GM21737 (cell line): ENCODE measurements around the gene LEKR1.
"Not testable (repeated sequence)": the region's sequence is repeated elsewhere in the genome, so short reads cannot be mapped to it uniquely, and the experiment has no call there.

Experiments
- ATAC-seq: cut with Tn5 transposase; IDR thresholded peaks from one replicate; pipeline ENCODE4 v1.9.1; 2021; ENCODE audit warnings: mild to moderate bottlenecking, moderate library complexity; ENCODE audit not compliant: unreplicated experiment

LEKR1 gene

DNA sequence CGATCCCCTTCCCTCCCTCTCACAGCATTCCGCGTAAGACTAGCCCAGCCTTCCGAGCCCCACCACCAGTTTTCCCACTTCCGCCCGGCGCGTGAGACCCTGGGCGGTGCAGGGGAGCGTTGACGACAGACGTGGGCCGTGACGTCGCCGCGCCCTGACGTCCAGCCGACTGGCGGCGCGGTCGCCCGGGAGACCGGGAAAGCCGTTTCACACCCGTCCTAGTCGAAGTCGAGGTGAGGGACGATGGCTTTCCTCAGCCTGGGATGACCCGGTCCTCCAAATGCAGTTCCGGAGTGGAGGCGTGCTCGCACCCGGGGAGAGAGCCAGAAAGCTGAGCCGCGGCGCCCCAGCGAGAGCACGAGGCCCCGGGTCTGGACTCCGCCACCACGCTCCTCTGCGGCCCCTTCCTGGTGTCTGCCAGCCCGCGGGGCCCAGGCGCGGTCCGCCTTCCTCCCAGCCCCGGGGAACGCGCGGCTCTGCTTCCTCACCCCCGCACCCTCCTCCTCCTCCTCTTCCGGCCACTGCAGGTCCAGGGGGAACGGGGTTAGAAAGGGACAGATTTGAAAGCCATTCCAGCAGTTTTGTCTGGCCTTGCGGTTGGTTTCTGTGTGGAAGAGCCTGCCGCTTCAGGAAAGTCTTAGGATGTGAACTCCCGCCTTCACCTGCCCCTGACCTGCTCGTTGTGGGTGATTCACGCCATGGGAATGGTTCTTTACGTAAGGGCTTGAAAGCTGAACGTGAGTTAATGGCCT, at the start of gene LEKR1:
TSS of gene LEKR1 (plus strand) at position 210 of the 752 bp plus-strand sequence. CDS start 2,977 bp downstream, outside the sequence.
- ATAC-seq: peak; percentile 93

DNA sequence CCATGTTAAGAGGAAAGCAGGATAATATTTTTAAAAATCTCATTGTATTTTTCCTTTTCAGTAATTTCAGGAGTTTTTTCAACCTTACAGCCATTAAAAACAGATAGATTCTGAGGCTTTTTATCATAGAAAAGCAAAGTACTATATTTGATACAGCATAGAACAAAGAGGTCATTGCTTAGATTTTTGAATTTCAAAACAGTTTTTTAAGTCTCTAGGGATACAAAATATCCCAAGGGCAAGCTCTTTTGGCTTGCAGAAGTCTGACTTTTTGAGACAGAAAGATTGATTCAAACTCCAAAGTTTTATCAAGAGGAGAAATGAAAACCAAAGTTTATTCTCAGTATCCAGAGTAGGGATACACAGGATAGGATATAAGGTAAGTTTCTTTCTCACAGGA, 49.3 kb upstream of the LEKR1 start:
- ATAC-seq: no peak

DNA sequence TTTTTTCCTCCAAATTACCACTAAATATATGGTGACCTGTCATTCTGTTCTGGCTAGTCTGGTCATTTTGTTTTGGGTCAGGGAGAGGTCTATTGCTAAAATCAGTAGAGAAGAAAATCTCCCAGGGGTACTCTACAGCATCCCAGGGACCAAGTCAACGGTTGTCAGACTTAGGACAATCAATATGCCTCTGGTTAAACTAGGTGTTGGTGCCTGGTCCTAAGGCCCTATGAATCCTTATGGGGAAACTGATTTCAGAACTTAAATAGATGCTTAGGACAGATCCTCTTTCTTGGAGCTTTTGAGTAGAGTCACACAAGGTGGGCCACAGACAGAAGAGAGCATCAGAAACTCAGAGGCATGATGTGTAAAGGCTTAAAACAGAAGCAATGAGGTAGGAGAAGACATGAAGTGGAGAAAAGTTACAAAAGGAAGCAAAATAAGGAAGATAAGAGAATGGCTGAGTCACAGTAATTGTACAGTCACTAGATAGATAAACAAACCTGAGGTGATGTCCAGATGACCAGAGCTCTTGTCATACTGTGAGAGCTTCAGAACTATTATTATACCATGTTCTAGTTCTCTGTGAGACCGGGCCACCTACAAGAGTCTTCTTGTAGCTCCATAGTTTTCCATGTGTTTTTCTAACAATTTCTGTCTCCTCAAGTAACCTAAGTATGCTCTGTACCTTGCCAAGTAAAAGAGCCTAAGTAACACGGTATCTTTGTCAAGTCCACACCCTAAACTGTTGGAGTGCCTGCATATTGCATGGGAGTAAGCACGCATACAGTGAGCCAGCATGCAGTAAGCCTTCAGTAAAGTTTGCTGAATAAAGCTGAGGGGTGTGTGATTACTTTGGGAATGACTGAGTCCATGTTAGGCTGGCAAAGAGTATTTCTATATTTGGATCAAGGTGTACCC, 44.6 kb upstream of the LEKR1 start:
- no peak for ATAC-seq

DNA sequence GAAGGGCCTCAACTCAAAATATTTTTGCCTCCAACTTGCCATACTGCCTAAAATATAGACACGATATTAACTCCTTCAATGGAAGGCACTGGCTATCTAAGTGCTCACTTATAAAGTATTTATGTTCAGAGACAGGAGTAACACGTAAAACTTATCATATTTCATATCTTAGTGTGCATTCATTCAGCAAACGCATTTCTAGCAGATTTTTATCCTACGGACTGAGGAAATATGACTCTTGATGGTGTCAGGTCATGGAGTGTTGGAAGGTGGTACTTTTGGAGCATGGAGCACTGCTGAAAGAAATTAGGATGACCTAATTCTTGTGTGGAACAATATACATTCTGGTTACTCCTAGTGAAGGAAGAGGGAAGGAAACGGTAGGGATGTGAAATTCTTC, 43.8 kb upstream of the LEKR1 start:
- ATAC-seq: no peak

DNA sequence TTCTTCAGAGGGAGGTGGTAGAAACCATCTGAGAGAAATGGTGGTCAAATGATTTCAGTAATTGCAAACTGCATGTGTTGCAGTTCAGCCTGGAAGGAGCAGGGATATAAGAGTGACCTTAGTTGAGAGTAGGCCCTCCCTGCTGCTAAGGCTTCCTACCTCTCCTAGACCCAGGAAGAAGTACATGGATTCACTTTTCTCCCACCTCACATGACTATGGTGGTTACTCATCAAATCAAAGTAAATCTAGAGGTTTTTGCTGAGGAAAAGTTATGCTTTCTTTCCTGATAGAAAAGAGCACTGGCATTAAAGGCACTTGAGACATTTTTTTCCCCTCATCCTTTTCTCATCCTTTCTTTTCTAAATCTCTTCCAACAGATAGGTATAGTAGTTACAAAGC, 43.2 kb upstream of the LEKR1 start:
- no peak for ATAC-seq

DNA sequence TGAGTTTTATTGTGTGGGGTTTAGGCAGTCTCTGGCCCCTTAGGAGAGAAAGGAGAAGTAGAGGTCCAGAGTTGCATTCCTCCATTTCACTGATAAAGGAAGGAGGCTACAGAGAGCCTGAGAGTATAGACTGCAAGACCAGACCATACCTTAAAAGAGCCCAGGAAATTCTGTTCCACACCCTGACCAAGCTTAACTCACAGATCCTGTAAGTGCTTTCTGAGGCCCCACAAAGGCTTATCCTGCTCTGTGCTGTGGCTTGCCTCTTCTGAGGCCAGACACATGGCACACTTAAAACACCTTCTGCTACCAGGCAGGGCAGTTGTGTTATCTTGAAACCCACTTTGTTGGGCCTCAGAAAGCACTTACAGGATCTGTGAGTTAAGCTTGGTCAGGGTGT, 39.2 kb upstream of the LEKR1 start:
- no peak for ATAC-seq

DNA sequence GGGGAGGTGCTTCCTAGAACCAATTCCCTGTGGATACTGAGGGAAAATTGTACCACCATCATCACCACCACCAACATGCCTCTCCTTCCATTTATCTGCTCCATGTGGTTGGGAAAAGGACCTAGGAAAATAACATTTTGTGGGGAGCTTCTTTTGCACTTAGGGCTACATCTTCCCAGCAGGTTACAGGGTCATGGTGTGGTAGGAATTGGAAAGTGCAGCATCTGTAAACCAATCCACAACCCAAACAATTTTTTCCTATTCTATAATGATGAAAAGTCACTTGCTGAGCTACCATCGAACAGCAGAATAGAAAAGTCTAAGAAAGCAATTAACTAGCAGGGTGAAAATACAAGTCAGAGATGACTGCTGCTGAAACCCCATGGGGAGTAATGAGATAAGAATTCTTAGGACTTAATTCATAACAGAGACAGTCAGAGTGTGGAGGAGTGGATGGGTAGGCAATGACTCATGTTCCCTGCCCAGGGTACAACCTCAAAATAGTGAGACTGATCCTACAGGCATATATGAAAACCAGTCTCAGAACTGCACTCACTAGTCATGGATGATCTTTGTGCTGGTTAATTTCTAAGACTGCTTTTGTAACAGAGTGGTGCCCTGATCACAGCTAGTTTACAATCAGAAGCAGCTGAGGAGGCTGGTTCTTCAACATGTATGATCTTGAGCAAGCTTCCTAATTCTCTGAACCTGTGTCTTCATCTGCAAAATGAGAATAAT, 38.1 kb upstream of the LEKR1 start:
- no peak for ATAC-seq

DNA sequence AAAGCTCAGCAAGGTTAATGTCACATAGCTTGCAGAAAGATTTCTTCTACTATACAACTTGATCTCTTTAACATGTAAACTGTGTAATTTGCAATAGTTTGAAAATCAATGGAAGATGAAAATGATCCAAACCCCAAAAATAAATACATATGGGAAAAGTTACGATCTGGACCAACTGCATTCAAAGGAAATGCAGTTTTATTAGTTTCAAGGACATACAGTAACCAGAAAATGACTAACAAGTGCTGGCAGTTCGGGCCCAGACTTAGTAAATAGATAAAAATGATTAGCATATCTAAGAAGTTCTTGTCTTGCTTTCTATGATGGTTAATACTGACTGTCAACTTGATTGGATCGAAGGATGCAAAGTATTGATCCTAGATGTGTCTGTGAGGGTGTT, 37.3 kb upstream of the LEKR1 start:
- no peak for ATAC-seq

DNA sequence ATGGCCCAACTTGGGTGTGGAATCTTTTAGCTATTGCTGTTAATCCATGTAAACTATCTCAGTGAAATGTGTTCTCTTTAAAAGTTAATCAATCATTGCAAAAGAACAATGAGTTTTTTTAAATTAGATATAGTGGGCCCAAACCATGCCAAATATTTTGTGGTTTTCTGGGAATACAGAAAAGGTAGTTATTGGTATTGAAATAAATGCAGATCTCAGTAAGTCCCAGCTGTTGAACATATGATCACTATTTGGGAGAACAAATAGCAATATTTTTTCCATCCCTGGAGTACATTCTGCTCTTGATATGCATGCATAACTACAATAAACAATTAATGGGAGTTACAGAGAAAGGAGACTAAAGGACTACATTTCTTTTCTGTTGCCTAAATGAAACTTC, 36.0 kb upstream of the LEKR1 start:
- ATAC-seq: no peak

DNA sequence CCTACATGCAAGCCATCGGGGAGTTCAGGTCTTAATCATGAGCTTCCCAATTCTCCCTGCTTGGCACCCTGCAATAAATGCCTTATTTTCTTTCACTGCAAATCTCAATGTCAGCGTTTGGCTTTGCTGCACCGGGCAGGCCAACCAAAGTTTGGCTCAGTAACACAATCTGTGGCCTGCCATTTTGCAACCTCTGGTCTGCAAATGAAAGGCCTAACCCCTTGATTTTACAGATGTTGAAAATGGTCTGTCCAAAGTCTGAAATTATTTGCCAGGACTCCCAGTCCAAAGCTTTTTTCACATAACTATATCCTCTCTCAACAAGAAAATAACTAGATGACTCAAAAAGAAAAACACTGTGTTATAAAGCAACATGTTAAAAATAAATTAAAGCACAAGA, 34.0 kb upstream of the LEKR1 start:
- ATAC-seq: no peak

DNA sequence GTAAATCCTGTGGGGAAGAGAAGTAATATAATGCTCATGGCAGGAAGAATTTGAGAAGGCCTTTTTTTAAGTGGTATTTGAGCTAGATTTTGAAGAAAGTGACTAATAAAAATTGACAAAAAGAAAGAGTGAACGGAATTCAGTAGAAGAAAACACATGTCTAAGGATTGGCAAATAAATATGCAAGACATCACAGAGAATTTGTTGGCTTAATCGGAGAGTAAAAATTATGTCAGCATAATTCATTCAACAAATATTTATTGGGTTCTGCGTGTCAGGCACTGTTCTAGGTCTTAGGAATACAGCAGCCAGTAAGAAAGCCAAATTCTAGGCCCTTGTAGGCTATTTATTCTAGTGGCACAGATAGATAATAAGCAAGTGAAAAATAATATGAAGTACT, 33.6 kb upstream of the LEKR1 start:
- ATAC-seq: no peak

DNA sequence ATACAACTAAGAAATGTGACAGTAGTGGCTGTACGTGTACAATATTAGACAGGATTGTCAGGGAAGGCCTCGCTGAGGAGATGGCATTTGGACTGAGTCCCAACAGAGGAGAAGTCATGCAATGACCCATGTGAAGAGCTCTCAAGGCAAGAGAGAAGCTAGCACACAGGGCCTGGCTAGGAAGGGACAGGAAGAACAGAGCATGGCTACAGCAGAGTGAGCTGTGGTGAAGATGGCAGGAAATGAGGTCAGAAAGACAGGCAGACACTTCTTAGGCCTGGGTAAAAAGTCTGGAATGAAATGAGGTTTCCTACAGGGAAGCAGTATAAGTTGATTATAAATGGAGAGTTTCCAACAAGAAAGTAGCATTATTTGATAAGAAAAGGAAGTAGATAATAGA, 33.2 kb upstream of the LEKR1 start:
- no peak for ATAC-seq

DNA sequence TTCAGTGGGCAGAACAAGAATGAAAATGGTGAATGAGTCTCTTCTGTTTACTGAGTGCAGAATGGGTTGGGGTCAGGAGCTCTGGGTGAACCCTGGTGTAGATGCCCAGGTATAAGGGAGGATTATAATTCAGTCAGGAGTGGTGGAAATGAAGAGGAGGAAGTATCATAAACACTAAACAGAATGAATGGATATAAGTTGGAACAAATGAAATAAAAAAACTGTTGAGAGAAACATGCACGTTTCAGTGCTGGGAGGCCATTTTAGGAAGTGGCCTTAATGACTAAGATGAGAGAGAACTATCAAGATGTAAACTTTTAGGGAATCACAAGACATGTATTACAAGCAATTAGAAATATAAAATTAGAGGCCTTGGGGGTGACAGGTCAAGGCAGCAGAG, 32.8 kb upstream of the LEKR1 start:
- ATAC-seq: no peak

DNA sequence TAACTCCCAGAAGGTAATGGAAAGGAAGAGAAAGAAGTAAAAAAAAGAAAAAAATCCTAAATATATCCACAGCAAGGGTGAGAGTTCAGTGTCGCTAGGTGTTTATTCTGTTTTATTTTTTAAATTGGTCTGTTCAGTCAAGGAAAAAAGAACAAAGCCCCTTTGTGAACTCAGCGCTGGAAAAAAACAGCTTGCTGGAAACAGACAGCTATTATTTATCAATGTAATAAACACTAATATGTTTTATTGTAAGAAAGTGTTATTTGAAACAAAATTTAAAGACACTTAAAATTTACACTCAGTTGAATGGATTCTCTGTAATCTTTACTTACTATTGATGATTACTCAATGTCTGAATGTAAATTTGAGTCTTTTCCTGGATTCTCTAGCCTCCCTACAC, 32.3 kb upstream of the LEKR1 start:
- no peak for ATAC-seq

DNA sequence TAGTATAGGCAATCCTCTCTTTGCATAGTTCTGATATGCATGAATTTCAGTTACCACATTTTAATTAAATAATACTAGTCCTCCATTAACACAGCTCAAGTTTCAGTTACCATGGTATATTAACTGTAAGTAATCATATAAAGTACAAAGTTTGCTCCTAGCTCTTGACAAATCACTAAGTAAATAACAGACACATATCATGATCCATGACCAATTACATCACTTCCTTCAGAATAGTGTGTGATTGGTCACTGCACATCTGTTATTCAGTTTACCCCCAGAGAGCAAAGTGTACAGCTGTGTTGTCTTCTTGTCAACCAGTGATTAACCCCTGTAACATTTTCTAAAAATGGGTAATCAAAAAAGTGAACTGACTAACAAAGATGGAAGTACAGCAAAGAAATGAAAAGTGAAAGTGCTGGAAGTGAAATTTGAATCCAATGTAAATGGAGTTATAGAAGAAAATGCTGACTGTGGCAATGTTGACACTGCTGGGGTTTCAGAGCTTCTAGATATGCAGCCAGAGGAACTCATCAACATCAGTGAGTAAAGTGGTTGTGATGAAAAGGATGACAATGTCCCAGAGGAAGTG, 30.2 kb upstream of the LEKR1 start:
- ATAC-seq: no peak

DNA sequence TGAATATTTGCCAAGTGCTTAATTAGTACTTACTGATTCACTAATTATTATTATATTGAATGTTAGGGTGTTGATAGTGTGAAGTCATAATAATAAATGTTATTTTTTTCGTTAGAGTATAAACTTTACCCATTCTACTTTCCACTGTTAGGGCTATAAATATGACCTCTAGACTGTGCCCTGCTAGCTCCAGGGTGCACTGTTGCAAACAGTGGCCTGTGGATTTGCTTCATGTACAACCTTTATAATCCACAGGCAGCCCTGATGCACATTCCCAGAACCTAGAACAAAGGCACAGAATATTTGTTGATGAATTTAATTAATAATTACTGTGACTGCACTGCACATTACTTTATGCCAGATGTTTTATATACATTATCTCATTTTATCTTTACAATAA, 28.8 kb upstream of the LEKR1 start:
- no peak for ATAC-seq

DNA sequence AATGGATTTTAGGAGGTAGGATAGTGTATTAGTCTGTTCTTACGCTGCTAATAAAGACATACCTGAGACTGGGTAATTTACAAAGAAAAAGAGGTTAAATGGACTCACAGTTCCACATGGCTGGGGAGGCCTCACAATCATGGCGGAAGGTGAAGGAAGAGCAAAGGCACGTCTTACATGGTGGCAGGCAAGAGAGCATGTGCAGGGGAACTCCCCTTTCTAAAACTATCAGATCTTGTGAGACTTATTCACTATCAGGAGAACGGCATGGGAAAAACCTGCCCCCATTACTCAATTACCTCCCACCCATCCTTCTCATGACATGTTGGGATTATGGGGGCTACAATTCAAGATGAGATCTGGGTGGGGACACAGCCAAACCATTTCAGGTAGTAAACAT, 25.9 kb upstream of the LEKR1 start:
- ATAC-seq: not testable (repeated sequence)

DNA sequence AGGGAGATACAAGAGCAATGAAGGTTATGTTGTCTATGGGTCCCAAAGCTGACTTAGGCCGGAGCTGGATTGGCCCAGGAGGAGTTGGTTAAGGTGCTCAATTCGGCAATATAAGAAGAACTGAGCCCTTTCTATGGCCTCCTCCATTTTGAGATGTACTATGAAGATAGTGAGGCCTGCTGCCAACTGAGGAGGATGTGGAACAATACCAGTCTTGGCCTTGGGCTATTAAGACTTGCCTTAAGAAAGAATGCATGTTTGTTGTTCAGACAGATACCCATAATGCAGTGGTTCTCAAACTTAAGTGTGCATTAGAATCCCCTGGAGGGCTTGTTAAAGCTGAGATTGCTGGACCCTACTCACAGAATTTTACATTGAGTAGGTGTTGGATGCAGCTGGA, 24.4 kb upstream of the LEKR1 start:
- ATAC-seq: no peak

DNA sequence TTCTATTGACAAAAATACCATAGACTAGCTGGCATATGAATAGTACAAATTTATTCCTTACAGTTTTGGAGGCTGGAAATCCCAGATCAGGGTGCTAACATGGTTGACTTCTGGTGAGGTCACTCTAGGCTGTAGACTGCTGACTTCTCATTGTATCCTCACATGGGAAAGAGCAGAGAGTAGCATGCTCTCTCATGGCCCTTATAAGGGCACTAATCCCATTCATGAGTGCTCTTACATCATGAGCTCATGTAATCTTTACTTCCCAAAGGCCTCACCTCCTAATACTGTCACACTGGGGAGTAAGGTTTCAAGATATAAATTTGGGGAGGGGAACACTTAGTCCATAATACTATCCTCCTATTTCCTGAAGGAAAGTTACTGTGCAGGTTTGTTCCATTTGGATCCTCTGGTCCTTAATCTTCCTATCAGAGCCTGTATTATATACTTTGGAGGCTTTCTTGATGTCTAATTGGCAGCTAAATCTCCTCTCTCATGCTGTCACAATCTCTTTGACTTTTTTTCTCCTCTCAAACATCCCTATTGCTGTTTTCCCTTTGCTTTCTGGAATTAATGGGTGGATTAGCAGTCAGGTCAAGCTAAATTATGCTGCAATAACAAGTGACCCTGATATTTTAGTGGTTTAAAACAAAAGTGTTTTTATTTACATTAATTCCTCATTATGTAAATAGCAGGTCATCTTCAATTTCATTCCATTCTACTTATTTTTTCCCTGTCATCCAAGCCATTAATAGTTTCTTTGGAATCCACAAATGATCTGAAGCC, 23.1 kb upstream of the LEKR1 start:
- ATAC-seq: no peak
